Activated CD4-positive, alpha-beta T cell treated with anti-CD3 and anti-CD28 coated beads for 4 hours (primary cell): ENCODE measurements around the gene SGMS1.

Experiments used
- DNase-seq, 2 donors: peaks; one replicate each; pipeline ENCODE4 v3.0.0-alpha.2; 2020

The SGMS1 gene

DNA sequence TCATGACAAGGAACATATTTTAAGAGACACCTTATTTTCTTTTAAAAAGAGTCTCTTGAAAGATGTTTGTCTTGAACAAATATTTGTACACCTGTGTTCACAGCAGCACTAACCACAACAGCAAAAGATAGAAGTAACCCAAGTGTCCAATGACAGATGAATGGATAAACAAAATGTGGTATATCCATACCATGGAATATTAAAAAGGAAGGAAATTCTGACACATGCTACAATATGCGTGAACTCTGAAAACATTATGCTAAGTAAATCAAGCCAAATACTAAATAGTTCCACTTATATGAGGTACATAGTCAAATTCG is 17.8 kb downstream of the SGMS1 start:
- DNase-seq, result no peak

DNA sequence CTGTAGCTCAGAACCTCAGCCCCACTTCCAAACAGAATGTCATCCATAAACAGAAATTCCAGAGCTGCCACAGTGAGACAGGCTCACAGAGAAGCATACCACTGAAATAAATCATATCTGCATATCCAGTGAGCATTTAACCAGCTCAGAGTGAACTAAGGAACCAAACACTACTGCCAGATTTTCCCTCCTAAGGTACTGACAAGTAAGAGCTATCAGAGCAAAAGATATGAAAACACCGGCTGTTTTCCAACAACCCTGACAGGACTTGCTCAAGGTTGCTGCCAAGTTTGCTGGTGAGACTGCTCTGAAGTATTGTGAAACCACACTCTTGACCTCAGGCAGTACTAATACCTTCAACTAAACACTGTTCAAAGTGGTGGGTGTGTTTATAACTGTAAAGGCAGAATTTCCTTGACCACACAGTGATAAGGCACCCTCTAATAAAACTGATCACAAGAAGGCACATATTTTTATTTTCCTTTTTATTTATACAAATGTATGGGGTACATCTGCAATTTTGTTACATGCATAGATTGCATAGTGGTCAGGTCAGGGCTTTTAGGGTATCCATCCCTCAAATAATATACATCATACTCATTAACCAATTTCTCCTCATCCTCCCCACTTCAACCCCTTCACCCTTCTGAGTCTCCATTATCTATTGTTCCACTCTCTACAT is 18.3 kb downstream of the SGMS1 start:
- DNase-seq, result no peak

DNA sequence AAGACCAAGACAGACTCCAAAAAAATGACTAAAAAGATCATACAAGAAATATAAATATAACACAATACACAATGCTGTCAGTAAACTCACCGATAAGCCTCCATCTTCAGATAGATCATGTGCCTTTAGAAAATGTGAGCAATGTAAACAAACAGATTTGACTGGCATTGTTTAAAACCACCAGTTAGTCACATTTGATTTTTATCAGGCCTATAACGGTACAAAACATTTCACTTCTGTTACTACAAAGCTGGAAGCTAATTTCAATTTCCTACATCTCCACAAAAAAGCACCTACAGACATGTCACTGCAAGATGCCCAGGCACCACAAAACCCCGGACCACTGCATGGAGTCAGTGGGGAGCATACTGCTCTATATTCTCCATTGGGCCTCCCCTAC is 18.9 kb downstream of the SGMS1 start:
- no peak for DNase-seq

DNA sequence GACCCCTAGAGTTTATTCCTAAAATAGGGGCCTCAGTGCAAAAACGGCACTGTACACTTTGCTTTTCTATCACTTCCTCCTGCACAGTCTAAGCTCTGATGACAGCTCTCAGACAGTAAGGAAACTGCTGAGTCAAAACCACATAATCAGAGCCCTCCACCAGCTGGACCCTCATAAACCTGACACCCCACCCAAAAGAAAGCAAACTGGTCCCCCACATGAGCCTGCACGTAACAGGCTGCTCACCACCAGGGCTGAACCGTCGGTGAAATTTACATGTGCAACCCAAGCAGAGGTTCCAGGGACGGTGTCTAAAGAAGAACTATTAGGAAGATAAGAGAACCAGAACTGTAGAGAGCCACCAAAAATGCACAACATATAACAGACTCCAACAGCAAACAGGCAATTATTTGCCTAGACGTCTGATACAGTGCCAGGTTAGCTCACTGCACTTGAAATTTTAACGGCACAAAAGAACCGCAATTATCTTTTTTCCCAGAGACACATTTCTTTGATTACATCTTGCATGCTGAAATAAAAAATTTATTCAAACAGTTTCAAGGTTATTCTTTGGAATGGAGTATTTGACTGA is 19.6 kb downstream of the SGMS1 start:
- no peak for DNase-seq

DNA sequence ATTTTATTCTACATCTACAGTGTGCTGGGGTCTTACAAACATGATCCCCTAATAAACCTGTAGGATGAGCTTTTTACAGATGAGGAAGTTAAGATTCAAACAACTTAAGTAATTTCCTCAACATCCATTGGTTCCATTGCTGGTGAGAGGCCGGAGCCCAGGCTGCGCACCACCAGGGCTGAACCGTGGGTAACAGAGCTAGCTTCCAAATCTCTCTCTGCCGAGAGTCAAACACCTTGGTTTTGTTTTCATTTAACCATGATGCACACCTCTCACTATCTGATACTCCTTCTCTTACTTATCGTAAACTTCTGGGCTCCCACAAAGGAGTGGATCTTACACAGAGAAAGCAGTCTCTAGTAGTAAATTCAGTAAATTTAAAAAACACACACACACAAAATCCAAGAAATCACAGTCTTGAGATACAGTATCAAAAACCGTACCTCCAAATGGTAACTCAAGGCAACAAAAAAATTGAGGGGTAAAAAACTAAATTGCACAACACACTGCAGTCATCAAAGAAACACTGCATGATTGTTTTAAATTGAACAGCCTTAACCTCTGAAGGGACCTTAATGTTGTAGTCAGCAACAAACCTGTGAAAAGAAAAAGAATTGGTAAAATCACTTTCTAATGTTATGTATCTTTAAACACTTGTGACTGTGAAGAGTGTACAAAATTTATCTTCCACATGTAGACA is 20.5 kb downstream of the SGMS1 start:
- DNase-seq, result no peak

DNA sequence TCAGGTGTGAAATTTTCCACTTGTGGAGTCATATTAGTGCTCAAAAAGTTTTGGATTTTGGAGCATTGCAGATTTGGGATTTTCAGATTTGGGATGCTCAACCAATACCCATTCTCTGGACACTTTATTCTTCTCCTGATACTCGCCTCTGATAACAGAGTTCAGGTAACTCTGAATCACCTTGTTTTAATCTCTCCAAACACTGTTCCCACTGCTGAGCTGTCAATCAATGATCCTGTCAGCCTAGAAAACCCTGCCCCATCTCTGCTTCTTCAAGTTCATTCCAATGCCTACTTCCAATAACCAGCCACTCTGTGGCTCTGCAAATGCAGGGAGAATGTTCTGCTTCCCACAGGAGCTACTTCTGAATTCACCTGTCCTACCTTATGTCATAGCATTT is 21.8 kb downstream of the SGMS1 start:
- no peak for DNase-seq

DNA sequence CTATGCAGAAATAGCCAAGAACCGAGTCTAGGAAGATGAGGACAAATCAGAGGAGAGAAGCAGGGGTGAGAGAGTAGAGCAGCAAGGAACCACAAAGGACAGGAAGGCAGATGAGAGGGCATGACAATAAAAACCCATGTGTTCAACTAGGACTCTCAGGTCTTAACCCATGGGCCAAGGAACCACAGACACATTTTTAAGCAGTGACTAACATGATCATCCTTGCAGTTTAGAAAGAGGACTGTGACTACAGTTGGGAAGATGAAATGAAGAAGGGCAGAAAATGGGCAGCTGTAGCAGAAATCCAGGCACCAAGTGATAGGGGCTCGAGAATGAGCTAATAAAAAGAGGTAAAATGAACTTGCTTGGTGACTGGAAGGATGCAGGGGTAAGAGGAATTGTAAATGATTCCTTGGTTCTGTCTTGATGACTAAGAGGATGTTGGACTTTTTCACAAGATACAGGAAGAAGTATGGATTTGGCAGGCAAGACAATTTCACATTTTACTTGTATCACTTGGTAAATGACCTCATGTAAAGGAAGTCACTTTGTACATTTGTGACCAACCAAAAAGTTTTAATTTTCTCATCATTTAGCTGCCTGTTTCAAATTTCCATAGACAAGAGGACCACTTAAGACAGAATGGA is 22.8 kb downstream of the SGMS1 start:
- DNase-seq, result no peak

DNA sequence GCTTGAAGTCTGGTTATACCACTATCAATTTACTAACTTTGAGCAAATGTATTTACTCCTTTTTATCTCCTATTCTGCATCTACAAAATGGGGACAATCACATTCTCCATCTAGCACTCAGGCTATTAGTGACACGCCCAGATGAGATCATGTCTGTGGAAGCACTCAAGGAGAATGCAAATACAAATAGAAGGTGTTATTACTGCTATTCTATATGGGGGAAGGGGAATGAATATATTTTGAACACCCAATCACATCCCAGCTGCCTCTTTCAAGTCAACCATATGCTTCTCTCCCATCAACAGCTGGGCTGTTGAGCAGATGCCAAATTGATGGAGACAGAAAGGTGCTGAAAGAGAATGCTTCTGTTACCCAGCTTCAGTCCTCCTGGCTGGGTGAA is 23.5 kb downstream of the SGMS1 start:
- DNase-seq, result no peak

DNA sequence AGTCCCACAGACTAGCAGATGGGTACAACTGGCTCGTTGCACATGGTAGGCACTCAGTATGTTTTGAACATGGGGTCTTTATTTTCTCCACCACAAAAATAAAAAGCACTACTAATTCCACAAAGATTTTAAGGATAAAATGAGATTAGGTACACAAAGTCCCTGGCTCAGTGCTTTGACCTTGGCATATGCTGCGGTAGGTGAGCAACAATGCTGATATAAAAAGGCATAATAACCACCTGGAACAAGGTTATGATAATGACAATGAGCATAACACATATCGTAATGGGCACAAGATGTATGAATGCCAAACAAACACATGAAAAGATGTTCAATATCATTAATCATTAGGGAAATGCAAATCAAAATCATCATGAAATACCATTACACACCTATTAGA is 26.9 kb downstream of the SGMS1 start:
- DNase-seq, result no peak

DNA sequence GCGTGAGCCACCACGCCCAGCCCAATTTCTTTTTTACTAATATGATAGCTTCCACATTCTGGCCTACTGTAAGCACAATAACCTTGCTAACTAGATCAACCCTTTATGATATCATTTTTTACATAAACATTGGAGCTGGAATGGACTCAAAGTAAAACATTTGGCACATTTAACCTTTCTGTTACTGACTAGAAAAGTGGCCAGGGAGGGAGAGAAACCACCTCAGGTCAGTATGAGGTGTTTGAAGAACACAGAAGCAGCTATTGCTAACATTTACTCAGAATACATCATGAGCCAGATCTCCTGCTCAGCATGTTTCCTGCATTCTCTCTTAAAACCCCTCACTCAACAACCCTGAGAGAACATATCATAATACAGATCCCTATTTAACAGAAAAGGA is 27.3 kb downstream of the SGMS1 start:
- no peak for DNase-seq

DNA sequence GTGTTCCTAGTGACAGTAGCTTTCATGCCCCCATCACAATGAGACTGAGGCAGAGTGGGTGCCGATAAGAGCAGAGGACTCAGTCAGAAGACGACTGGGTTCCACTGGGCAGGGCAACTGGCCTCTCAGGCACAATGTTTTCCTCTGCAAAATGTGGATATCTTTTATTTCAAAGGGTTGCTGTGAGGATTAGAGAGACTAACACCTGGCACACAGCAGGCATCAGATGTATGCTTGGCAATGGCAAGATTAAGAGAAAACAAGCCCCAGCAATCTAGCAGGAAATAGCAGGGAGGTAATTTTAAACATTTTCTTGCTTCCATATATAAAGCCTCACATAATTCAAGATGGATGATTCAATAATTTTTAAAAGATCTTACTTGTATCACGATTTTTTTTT is 28.0 kb downstream of the SGMS1 start:
- DNase-seq, result no peak

DNA sequence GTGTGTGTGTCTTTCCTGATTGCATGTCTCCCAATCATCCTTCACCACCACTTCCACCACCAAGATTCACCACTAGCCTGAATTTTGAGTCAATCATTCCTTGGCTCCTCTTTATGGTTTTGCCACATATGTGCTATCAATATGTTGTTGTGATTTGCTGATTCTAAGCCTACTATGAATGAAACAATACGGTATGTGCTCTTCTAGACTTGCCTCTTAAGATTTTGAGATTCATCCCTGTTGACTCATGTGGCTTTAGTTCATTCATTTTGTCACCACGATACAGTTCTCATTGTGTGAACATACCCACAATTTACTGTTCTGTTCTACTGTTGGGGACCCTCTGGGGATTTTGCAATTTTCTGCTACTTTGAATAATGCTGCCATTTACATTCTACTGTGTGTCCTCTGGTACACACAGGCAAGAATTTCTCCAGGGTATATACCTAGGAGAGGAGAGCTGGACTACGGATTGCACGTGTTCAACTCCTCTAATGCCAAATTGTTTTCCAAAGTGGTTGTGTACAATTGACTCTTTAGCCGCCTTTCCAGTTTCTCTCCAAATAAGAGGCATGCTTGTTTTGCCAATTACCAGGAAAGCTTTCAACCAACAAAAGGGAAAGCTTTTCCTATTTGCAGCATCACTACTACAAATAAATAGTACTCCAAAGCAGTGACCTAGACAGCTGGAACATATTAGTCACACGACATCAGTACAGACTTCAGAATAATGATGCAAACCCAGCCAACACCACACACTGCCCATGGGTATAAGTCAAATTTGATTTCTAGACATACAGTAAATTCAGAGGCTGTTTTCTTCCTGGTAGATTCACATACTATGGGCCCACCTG is 30.0 kb downstream of the SGMS1 start:
- DNase-seq, result no peak

DNA sequence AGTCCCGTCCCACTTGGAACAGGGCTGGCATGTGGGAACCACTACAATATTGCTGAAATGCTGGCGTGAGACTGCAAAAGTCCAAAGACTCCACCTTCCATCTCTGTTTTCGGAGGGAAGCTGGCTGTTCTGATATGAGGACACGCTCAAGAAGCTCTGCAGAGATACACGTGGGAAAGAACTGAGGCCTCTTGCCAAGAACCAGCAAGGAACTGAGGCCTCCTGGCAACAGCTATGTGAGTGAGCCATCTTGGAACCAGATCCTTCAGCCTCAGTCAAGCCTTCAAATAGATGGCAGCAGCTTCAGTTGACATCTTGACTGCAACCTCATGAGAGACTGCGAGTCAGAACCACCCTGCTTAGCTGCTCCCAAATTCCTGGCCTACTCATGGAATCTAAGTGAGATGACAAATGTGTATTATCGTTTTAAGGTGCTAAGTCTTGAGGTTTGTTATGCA is 30.8 kb downstream of the SGMS1 start:
- no peak for DNase-seq

DNA sequence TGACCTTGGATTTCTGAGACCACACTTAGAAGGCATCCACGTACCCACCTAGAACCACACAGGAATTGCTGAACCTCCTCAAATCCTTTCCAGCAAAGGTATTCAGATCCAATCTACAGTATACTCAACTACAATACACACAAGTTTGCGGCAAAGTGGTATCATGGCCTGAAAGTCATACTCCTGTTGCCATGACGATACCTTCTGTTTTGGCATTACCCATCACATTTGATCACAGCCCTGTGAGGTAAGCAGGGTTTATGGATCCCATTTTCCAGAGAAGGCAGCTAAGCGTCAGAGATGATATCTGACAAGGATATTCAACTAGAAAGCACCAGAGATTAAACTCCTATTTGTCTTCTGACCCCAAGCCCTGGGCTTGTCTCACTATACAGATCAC is 32.8 kb downstream of the SGMS1 start:
- no peak for DNase-seq

DNA sequence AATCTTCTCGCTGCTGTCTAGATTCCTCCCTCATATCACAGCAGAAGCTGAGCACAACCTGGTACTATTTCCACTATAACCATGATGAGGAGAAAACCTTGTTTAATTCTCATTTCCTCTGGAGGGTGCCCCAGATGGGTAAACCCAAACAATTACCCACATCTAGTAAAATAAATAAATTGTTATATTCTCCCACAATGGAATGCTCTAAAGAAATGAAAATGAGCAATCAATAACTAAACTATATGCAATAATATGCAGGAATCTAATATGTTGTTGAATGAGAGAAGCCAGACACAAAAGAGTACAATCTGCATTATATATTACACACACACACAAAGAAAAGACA is 37.0 kb downstream of the SGMS1 start:
- no peak for DNase-seq

DNA sequence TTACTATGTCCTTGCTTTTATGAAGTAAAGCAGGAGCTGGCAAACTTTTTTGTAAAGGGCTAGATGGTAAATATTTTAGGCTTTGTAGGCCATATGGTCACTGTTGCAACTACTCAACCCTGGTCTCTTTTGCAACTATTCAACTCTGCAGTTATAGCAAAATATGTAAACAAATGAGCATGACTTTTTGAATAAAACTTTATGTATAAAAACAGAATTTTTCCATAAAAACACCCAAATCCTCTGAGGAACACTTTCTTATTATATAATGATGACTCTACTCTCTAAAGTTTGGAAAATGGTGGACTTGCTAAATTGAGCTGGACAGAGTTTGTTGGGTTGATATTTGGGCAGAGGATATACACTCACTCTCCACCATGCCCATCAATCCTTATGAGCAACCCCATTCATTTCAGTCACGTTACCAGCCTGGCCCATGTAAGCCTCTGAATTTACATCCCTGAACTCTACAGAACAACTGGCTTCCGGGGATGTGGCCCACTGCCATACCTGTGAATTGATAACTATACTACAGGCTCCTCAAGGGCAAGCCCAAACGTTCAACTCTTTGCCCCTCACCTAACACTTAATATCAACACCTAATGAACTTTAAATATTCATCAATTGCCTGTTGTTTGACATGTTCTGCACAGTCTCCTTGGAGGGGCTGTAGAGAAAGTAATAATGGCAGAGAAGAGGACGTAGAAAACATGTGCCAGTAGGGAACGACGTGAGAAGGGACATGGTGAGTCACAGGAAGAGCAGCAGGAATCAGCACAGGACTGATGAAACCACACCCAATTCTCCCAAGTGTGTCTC is 37.6 kb downstream of the SGMS1 start:
- DNase-seq, result no peak

DNA sequence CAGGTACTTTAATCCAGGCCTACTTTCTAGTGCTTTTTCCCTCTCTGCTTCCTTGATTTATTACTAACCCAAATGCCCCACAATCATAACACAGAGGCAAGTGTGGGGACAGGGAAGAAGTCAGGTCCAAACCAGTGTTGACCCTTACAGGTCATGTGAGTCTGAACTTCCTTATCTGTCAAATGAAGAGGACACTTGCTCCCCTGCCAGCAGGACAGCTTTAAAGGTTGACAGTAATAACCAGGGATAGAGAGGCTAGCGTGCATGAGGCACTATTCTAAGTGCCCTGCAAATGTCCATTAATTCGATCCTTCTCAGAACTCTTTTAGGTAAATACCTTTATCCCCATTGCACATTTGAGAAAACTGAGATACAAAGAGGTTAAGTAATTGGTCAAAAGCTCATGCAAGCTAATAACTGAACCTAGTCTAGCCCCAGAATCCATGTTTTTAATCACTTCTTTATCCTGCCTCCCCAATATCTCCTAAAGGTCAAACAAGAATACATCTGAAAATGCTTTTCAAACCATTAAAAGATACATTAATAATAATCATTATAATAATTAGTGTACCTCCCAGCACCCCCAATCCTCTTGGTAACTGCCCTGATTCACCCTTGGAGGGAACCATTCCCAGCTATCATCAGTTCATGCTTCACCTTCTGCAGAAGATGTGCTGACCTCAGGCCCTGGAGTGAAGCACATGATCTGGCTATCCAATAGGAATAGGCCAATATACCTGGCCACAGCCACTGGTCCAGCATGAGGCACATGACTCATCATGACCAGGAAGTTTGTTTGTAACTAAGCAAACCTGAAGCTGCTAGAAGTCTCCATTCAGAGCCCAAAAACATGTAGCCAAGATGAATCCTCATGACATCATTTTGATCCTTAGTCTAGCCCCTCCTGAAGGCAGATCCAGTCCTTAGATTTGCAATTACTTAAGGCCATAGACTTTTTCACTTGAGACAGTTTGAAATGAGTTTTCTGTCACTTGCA is 40.7 kb downstream of the SGMS1 start:
- no peak for DNase-seq

DNA sequence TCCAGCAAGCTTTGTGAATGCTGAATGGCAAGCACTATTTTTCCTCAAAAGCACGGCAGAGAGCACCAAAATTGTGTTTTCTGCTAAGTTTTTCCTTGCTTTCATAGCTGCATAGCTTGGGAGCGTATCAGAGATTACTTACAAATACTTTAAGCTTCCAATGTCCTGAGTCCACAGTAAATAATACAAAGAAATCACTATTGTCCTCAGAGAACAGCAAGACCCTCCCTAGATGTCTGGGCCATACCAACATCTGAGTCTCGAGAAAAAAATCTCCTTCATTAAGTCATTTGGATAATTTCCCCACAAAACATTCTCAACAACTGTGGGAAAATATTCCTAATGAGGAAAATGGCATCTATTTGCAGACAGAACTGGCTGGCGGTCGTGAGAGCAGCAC is 41.7 kb downstream of the SGMS1 start:
- no peak for DNase-seq

DNA sequence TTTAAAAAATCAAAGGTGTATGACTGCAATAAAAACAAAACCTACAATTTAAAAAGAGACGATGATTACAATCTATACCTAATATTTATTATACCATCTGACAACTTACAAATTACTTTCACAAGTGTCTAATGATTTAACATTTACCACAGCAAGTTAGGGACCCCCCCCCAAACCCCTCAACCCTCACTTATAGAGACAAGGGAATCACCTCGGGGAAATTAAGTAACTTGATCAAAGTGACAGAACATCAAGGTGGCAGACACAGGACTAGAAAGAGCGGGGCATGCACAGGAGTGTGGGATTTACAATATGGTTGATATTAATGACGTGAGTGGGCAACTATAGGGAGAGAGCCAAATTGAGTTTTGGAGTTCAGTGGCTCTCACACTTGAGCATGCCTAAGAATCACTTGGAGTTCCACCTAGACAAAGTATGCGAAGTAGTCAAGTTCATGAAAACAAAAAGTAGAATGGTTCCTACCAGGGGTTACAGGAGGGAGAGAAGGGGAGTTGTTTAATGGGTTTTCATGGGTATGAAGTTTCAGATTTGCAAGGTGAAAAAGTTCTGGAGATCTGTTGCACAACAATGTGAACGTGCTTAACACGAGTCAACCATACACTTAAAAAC is 43.4 kb downstream of the SGMS1 start:
- no peak for DNase-seq

DNA sequence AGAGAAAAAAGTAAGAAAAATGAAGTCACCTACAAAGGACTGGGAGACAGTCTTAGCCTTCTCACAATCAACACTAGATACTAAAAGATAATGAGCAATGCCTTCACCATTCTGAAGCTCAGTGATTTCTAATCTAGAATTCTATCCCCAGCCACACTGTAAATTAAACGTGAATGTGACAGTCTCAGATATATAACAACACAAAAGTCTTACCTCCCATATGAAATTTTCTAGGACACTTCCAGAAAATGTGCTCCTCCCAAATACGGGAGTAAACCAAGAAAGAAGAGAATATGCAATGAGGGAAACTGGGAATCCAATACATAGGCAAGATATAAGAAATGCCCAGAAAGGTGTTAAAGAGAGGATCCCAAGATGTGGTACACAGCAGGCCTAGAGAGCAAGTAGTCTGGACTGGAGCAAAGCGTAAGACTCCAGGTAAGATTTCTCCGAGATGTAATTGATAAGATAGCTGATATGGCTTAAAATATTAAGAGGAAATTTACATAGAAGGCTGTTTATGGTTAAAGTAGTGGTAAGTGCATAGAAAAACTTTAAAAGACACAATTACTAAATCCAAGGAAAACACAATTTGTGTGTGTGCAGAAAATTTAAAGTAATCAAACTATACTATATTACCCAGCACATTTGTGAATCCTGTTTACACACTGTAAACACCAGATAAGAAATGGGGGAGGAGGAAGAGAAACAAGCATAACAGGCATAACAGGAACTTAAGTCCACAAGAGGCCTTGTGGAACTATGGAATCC is 44.1 kb downstream of the SGMS1 start:
- no peak for DNase-seq
